SK-N-SH (cell line): ENCODE results near the gene ANK3. TPM values are rescaled to one million over a fixed set of nuclear protein-coding genes. Genes with fewer than 3 reads are reported as not detected.

Experiments
- EP300 ChIP-seq, 2 experiments: IDR thresholded peaks; 2 replicates each; pipeline versions ENCODE4 v1.4.0 to v1.6.1; 2012; ENCODE audit warnings: borderline replicate concordance in 1 of 2, low read depth in 1 of 2, low read length in 1 of 2
- FOXJ3 ChIP-seq: sonication (generic); formaldehyde crosslinking; IDR thresholded peaks from 2 replicates; pipeline ENCODE4 v1.5.1; 2020; ENCODE audit warnings: mild to moderate bottlenecking, missing genetic modification reagents
- GABPA ChIP-seq: IDR thresholded peaks from 2 replicates; pipeline ENCODE4 v1.4.0; 2012; ENCODE audit warnings: low read depth, mild to moderate bottlenecking
- MEF2A ChIP-seq: IDR thresholded peaks from 2 replicates; pipeline ENCODE4 v1.4.0; 2012; ENCODE audit warnings: low read depth, borderline replicate concordance
- MXI1 ChIP-seq: IDR thresholded peaks from 2 replicates; pipeline ENCODE4 v1.6.1; 2012; ENCODE audit warnings: mild to moderate bottlenecking, low read depth, low read length, improper control_type of control experiment
- NFIC ChIP-seq: IDR thresholded peaks from 2 replicates; pipeline ENCODE4 v1.4.0; 2012; ENCODE audit warnings: borderline replicate concordance
- NRF1 ChIP-seq: IDR thresholded peaks from 2 replicates; pipeline ENCODE4 v1.6.1; 2012; ENCODE audit warnings: low read depth, mild to moderate bottlenecking, low read length
- POLR2AphosphoS5 ChIP-seq: IDR thresholded peaks from 2 replicates; pipeline ENCODE4 v1.6.1; 2012; ENCODE audit warnings: low read depth, low read length
- RFX5 ChIP-seq: IDR thresholded peaks from 2 replicates; pipeline ENCODE4 v1.6.1; 2012; ENCODE audit warnings: mild to moderate bottlenecking, improper control_type of control experiment, low read length
- SIN3A ChIP-seq: IDR thresholded peaks from 2 replicates; pipeline ENCODE4 v1.6.1; 2012; ENCODE audit warnings: low read depth, mild to moderate bottlenecking, low read length, moderate library complexity, borderline replicate concordance
- SMC3 ChIP-seq: IDR thresholded peaks from 2 replicates; pipeline ENCODE4 v1.6.1; 2012; ENCODE audit warnings: low read depth, low read length, improper control_type of control experiment
- TCF12 ChIP-seq: IDR thresholded peaks from 2 replicates; pipeline ENCODE4 v1.4.0; 2012
- TEAD4 ChIP-seq: IDR thresholded peaks from 2 replicates; pipeline ENCODE4 v1.4.0; 2012; ENCODE audit warnings: mild to moderate bottlenecking, borderline replicate concordance; ENCODE audit not compliant: insufficient read depth
- YY1 ChIP-seq: IDR thresholded peaks from 2 replicates; pipeline ENCODE4 v1.4.0; 2012; ENCODE audit warnings: low read depth, mild to moderate bottlenecking
- polyA plus RNA-seq, 3 experiments: library from polyadenylated mRNA; depleted of rRNA; stranded (reverse); fragments of >200 nt; gene quantifications; 2 replicates each; pipeline ENCODE4 v1.2.3, GENCODE V29; 2012
- TF ChIP-seq, protein P1 (sequence below): fragments of 200-600 bp; sonication (generic); IDR thresholded peaks from 2 replicates; pipeline ENCODE4 v1.6.1; 2017; ENCODE audit warnings: antibody characterized with exemption, mild to moderate bottlenecking, moderate library complexity
- TF ChIP-seq, protein P2 (sequence below): IDR thresholded peaks from 2 replicates; pipeline ENCODE4 v1.4.0; 2012; ENCODE audit warnings: low read depth
- TF ChIP-seq, protein P3 (sequence below): IDR thresholded peaks from 2 replicates; pipeline ENCODE4 v1.4.0; 2012; ENCODE audit warnings: low read depth, borderline replicate concordance
- TF ChIP-seq, protein P4 (sequence below): IDR thresholded peaks from 2 replicates; pipeline ENCODE4 v1.6.1; 2012; ENCODE audit warnings: mild to moderate bottlenecking, low read depth, low read length, moderate library complexity
- TF ChIP-seq, protein P5 (sequence below): fragments of 150-350 bp; IDR thresholded peaks from 2 replicates; pipeline ENCODE4 v1.6.1; 2016; ENCODE audit warnings: mild to moderate bottlenecking, low read depth, low read length
- TF ChIP-seq, protein P6 (sequence below): IDR thresholded peaks from 2 replicates; pipeline ENCODE4 v1.4.0; 2012; ENCODE audit warnings: low read depth, borderline replicate concordance

ANK3 gene
- polyA plus RNA-seq, 1 of the 3 experiments (the other 2 are of a cell fraction) = 10.0 TPM

DNA sequence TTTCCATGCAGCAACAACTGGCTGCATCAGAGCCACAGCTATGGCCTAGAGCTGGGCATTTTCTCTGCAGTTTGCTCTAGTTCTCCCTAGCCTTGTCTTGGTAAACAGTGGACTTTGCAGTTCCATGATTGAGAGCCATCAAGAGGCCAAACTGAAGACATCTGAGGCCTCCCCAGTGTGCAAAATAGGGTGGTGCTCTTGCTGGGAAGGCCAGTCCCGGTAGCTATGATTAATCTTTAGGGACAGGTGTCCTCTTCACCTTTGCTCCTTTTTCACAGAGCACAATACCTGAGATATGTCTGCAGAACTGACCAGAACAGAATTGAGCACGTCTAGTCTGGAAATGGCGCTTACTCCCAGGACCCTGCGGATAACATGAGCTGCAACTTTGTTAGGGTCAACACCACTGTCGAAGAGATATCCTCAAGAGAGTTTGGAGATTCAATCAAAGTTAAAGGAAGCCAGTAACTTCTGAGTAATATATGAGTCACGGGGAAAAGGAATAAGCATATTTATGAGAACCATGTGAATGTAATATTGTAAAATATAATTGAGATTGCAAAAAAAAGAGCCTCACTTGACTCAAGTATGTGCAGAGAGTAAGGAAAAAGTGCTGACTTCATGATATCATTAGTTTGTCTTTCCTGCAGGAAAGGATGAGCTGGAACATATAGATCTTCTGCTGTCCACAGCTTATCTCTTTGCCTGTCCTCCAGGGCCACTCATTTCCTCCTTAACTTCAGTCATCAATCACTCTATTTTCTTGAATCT, 76.7 kb downstream of the ANK3 start (continued):
- TF ChIP-seq NRF1 (no peak), SMC3 (no peak), RFX5 (no peak), SIN3A (0 out of 2 replicates have a peak, but pooled peaks have one; percentile 59), TEAD4 (peak; percentile 72), NFIC (peak; percentile 77), GABPA (no peak), FOXJ3 (CRISPR knock-in tag) (no peak), MEF2A (peak; percentile 36), MXI1 (no peak), POLR2AphosphoS5 (peak; percentile 47; the same call in 1 of the 2 replicates), EP300 (IDR thresholded peaks at IDR 0.05; ENCODE audit: borderline replicate concordance in 1 of 2, low read depth in 1 of 2, low read length in 1 of 2) (peak; percentile 47 to 92; a peak in 3 of 4 replicates), YY1 (no peak), TCF12 (peak; percentile 95)
- TF ChIP-seq, protein P1, sequence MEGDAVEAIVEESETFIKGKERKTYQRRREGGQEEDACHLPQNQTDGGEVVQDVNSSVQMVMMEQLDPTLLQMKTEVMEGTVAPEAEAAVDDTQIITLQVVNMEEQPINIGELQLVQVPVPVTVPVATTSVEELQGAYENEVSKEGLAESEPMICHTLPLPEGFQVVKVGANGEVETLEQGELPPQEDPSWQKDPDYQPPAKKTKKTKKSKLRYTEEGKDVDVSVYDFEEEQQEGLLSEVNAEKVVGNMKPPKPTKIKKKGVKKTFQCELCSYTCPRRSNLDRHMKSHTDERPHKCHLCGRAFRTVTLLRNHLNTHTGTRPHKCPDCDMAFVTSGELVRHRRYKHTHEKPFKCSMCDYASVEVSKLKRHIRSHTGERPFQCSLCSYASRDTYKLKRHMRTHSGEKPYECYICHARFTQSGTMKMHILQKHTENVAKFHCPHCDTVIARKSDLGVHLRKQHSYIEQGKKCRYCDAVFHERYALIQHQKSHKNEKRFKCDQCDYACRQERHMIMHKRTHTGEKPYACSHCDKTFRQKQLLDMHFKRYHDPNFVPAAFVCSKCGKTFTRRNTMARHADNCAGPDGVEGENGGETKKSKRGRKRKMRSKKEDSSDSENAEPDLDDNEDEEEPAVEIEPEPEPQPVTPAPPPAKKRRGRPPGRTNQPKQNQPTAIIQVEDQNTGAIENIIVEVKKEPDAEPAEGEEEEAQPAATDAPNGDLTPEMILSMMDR = no peak
- TF ChIP-seq, protein P2, sequence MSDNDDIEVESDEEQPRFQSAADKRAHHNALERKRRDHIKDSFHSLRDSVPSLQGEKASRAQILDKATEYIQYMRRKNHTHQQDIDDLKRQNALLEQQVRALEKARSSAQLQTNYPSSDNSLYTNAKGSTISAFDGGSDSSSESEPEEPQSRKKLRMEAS = peak; percentile 70
- TF ChIP-seq, protein P3, sequence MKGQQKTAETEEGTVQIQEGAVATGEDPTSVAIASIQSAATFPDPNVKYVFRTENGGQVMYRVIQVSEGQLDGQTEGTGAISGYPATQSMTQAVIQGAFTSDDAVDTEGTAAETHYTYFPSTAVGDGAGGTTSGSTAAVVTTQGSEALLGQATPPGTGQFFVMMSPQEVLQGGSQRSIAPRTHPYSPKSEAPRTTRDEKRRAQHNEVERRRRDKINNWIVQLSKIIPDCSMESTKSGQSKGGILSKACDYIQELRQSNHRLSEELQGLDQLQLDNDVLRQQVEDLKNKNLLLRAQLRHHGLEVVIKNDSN = no peak
- TF ChIP-seq, protein P4, sequence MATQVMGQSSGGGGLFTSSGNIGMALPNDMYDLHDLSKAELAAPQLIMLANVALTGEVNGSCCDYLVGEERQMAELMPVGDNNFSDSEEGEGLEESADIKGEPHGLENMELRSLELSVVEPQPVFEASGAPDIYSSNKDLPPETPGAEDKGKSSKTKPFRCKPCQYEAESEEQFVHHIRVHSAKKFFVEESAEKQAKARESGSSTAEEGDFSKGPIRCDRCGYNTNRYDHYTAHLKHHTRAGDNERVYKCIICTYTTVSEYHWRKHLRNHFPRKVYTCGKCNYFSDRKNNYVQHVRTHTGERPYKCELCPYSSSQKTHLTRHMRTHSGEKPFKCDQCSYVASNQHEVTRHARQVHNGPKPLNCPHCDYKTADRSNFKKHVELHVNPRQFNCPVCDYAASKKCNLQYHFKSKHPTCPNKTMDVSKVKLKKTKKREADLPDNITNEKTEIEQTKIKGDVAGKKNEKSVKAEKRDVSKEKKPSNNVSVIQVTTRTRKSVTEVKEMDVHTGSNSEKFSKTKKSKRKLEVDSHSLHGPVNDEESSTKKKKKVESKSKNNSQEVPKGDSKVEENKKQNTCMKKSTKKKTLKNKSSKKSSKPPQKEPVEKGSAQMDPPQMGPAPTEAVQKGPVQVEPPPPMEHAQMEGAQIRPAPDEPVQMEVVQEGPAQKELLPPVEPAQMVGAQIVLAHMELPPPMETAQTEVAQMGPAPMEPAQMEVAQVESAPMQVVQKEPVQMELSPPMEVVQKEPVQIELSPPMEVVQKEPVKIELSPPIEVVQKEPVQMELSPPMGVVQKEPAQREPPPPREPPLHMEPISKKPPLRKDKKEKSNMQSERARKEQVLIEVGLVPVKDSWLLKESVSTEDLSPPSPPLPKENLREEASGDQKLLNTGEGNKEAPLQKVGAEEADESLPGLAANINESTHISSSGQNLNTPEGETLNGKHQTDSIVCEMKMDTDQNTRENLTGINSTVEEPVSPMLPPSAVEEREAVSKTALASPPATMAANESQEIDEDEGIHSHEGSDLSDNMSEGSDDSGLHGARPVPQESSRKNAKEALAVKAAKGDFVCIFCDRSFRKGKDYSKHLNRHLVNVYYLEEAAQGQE = no peak
- TF ChIP-seq, protein P5, sequence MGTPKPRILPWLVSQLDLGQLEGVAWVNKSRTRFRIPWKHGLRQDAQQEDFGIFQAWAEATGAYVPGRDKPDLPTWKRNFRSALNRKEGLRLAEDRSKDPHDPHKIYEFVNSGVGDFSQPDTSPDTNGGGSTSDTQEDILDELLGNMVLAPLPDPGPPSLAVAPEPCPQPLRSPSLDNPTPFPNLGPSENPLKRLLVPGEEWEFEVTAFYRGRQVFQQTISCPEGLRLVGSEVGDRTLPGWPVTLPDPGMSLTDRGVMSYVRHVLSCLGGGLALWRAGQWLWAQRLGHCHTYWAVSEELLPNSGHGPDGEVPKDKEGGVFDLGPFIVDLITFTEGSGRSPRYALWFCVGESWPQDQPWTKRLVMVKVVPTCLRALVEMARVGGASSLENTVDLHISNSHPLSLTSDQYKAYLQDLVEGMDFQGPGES = no peak
- TF ChIP-seq, protein P6, sequence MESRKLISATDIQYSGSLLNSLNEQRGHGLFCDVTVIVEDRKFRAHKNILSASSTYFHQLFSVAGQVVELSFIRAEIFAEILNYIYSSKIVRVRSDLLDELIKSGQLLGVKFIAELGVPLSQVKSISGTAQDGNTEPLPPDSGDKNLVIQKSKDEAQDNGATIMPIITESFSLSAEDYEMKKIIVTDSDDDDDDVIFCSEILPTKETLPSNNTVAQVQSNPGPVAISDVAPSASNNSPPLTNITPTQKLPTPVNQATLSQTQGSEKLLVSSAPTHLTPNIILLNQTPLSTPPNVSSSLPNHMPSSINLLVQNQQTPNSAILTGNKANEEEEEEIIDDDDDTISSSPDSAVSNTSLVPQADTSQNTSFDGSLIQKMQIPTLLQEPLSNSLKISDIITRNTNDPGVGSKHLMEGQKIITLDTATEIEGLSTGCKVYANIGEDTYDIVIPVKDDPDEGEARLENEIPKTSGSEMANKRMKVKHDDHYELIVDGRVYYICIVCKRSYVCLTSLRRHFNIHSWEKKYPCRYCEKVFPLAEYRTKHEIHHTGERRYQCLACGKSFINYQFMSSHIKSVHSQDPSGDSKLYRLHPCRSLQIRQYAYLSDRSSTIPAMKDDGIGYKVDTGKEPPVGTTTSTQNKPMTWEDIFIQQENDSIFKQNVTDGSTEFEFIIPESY = peak; percentile 62; the same call in 1 of the 2 replicates
